Endothelial cell of umbilical vein (primary cell): ENCODE measurements around the gene APOL2. TPM values are rescaled to one million over a fixed set of nuclear protein-coding genes. Genes with fewer than 3 reads are reported as not detected.
A peak's percentile ranks its signal among the peaks of the same experiment; 100 is the strongest.

Experiments
- BruUV-seq: library from RNA; stranded (reverse); fragments of 400-500 nt; replicated peaks from 2 replicates; lab custom pipeline; 2021; lab: Mats Ljungman, UMichigan
- CTCF ChIA-PET: fragments of 300-600, 350-600 bp; sonication (Branson Sonifier 250); formaldehyde crosslinking; loops from one replicate; lab custom pipeline; 2021; ENCODE audit warnings: antibody characterized with exemption, inconsistent platforms; lab: Charles Lee
- POLR2A ChIA-PET: fragments of 300-600, 350-600 bp; sonication (Branson Sonifier 250); formaldehyde crosslinking; loops from one replicate; lab custom pipeline; 2021; ENCODE audit warnings: antibody characterized with exemption, inconsistent platforms; lab: Charles Lee
- DNase-seq: peaks from one replicate; pipeline ENCODE4 v3.0.0-alpha.2; 2011; ENCODE audit warnings: low read depth, low spot score
- FAIRE-seq: peaks from 2 replicates; lab custom pipeline; 2011; peaks lifted over from hg19 to GRCh38; lab: Jason Lieb, UNC
- H2AFZ ChIP-seq: 2 replicates; pipeline ENCODE4 v1.6.0; 2012; ENCODE audit warnings: low read depth, low read length, control low read depth, inconsistent platforms
- H3K27ac ChIP-seq: 2 replicates; pipeline ENCODE4 v1.5.1; 2011; ENCODE audit warnings: low read depth, mild to moderate bottlenecking, control low read depth, low read length, moderate library complexity; ENCODE audit not compliant: insufficient read depth
- H3K27me3 ChIP-seq, 2 experiments: 2 replicates each; pipeline versions ENCODE4 v1.6.0 to v1.6.1; 2011; ENCODE audit warnings: low read length in 2 of 2, mixed read lengths in 1 of 2; ENCODE audit not compliant: control insufficient read depth in 2 of 2, insufficient read depth in 2 of 2
- H3K36me3 ChIP-seq, 2 experiments: 2 replicates in 1 of 2; 3 replicates in 1 of 2; pipeline ENCODE4 v1.5.1; 2011; ENCODE audit warnings: low read length in 2 of 2, mild to moderate bottlenecking in 1 of 2, moderate library complexity in 1 of 2; ENCODE audit not compliant: control insufficient read depth in 2 of 2, insufficient read depth in 2 of 2; ENCODE audit errors: extremely low read depth in 1 of 2
- H3K4me1 ChIP-seq: 3 replicates; pipeline ENCODE4 v1.5.1; 2011; ENCODE audit warnings: mild to moderate bottlenecking, low read length; ENCODE audit not compliant: control insufficient read depth, insufficient read depth; ENCODE audit errors: extremely low read depth
- H3K4me2 ChIP-seq: 2 replicates; pipeline ENCODE4 v1.6.1; 2011; ENCODE audit warnings: low read length, control low read depth, mixed read lengths; ENCODE audit not compliant: insufficient read depth
- H3K4me3 ChIP-seq, 3 experiments: fragments of 200-600 bp in 1 of 3; sonication (generic), shearing (Covaris generic) in 1 of 3; replicated peaks in 1 of 3; 2 replicates each; pipeline ENCODE4 v1.5.1; 2011 to 2016; ENCODE audit warnings: control low read depth in 3 of 3, low read length in 3 of 3, mild to moderate bottlenecking in 2 of 3, inconsistent platforms in 1 of 3, low read depth in 1 of 3, moderate library complexity in 1 of 3; ENCODE audit not compliant: insufficient read depth in 1 of 3
- H3K79me2 ChIP-seq: 2 replicates; pipeline ENCODE4 v1.6.0; 2012; ENCODE audit warnings: low read length, inconsistent platforms; ENCODE audit not compliant: control insufficient read depth, insufficient read depth
- H3K9ac ChIP-seq: replicated peaks from 2 replicates; pipeline ENCODE3; 2011; ENCODE audit warnings: low read length, control low read depth; ENCODE audit not compliant: insufficient read depth; ENCODE audit errors: extremely low read depth
- H3K9me1 ChIP-seq: replicated peaks from 3 replicates; pipeline ENCODE4 v1.6.0; 2011; ENCODE audit warnings: mild to moderate bottlenecking, low read length; ENCODE audit not compliant: control insufficient read depth, insufficient read depth; ENCODE audit errors: extremely low read depth
- H3K9me3 ChIP-seq: replicated peaks from 2 replicates; pipeline ENCODE4 v1.5.1; 2012; ENCODE audit warnings: low read length, inconsistent platforms; ENCODE audit not compliant: control insufficient read depth, insufficient read depth
- H4K20me1 ChIP-seq: replicated peaks from 2 replicates; pipeline ENCODE3; 2011; ENCODE audit warnings: mild to moderate bottlenecking, low read length; ENCODE audit not compliant: control insufficient read depth, insufficient read depth; ENCODE audit errors: extremely low read depth
- EZH2 ChIP-seq: IDR thresholded peaks from 2 replicates; pipeline ENCODE4 v1.6.1; 2012; ENCODE audit warnings: borderline replicate concordance, low read depth, mild to moderate bottlenecking, moderate library complexity, low read length, inconsistent platforms; ENCODE audit not compliant: severe bottlenecking
- FOS ChIP-seq: IDR thresholded peaks from 2 replicates; pipeline ENCODE4 v1.6.1; 2011; ENCODE audit warnings: mild to moderate bottlenecking, low read length, moderate library complexity, borderline replicate concordance; ENCODE audit not compliant: insufficient read depth
- GATA2 ChIP-seq: IDR thresholded peaks from 2 replicates; pipeline ENCODE4 v1.7.0; 2011; ENCODE audit warnings: low read depth, mild to moderate bottlenecking, moderate library complexity, mixed read lengths, low read length; ENCODE audit not compliant: insufficient read length, insufficient read depth
- JUN ChIP-seq: IDR thresholded peaks from 2 replicates; pipeline ENCODE4 v1.6.1; 2011; ENCODE audit warnings: borderline replicate concordance, low read depth; ENCODE audit not compliant: insufficient read length, insufficient read depth
- MYC ChIP-seq: IDR thresholded peaks from one replicate; pipeline ENCODE4 v1.6.1; 2011; ENCODE audit warnings: mild to moderate bottlenecking, low read depth, low read length
- POLR2A ChIP-seq: IDR thresholded peaks from 2 replicates; pipeline ENCODE4 v1.6.1; 2012; ENCODE audit warnings: low read depth, mild to moderate bottlenecking, control low read depth, low read length
- POLR2AphosphoS5 ChIP-seq: IDR thresholded peaks from 2 replicates; pipeline ENCODE4 v1.6.1; 2012; ENCODE audit warnings: low read depth, mild to moderate bottlenecking, control low read depth, low read length, moderate library complexity; ENCODE audit not compliant: insufficient read depth
- dilution Hi-C: fragments of 300-500 bp; cut with MboI; formaldehyde crosslinking; loops from one replicate; pipeline ENCODE4 v1.15.0; 2019; ENCODE audit warnings: low sequenced_read_pairs; ENCODE audit not compliant: extremely low pct_ligation_motif_present
- intact Hi-C: fragments of 100-400 bp; cut with micrococcal nuclease; formaldehyde crosslinking; loops from one replicate; pipeline ENCODE4 v1.10.0; 2022
- polyA plus RNA-seq, 4 experiments: library from polyadenylated mRNA; depleted of rRNA in 3 of 4; stranded (reverse) in 3 of 4; unstranded in 1 of 4; fragments of >200 nt; gene quantifications; 2 replicates each; pipeline versions ENCODE4 v1.2.1 to v1.2.3, GENCODE V29; 2011 to 2012; ENCODE audit warnings: missing spikeins in 1 of 4
- total RNA-seq: library from RNA; stranded (reverse); gene quantifications from 2 replicates; pipeline ENCODE4 v1.2.3, GENCODE V29; 2021
- TF ChIP-seq, protein P1 (sequence below): IDR thresholded peaks from 2 replicates; pipeline ENCODE4 v1.6.1; 2011; ENCODE audit not compliant: insufficient read depth, insufficient read length
- TF ChIP-seq, protein P2 (sequence below), 2 donors: IDR thresholded peaks; 1 replicate in 1 of 2; 2 replicates in 1 of 2; pipeline ENCODE4 v1.5.1; 2011; ENCODE audit warnings: low read length in 2 of 2, mild to moderate bottlenecking in 2 of 2, moderate library complexity in 2 of 2, control low read depth in 1 of 2, inconsistent platforms in 1 of 2, low read depth in 1 of 2; ENCODE audit not compliant: insufficient read depth in 1 of 2; ENCODE audit errors: extremely low read depth in 1 of 2

APOL2 gene
- total and polyA plus RNA-seq, 2 donors (not counting 3 experiments of a cell fraction or from before 2014, with no cell fraction given): 16.9 to 37.6 TPM

DNA sequence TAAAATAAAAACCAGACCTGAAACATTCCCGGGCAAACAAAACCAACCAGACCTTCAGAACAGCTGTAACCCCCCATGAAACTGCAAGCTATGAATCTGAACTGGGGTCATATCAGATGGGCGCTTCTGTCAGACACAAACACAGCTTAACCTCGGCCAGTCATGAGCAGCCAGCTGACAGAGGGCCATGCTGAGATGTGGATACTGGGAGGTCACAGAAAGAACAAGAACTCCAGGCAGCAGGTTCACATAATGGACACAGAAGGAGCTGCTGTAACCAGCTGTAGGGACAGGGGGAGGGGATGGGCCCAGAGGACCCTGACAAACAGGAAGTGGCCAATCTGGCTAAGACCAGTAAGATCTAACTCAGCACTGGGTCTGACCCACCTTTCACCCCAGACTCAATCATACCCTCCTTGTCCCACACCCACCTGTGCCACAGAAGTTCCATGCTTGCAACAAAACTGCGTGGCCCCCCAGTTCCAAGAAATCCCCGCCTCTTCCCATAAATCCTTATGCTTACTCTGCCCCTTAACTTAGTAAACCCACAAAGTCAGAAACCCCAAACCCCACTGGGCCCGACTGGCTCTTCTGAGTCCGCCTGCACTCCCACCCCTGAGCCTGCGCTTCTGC is 41.7 kb downstream of the APOL2 start:
- Histone ChIP-seq H3K9me3 (no peaks in the 10 kb centered on the region), H3K4me1 (peaks cover 33% of the 10 kb centered on the region), H3K36me3 (no peaks in the 10 kb centered on the region), H3K79me2 (no peaks in the 10 kb centered on the region), H4K20me1 (no peaks in the 10 kb centered on the region), H3K4me2 (no peak overlapping the region), H3K9ac (no peak overlapping the region), H3K27me3 (no peaks in the 10 kb centered on the region), H2AFZ (peak overlapping the region; percentile 79), H3K4me3 (no peak overlapping the region), H3K27ac (peak overlapping the region; percentile 21), H3K9me1 (no peaks in the 10 kb centered on the region)
- ChIA-PET CTCF (interaction anchor here (1.1 to 4.5 kb wide), 3 partner anchors 41 to 289 kb away, joined by 3 to 48 read pairs (median 18); partner anchors contain the start of gene APOL2), POLR2A (no interaction called here)
- BruUV-seq: no TSS peak
- intact Hi-C loops (loop anchor here (1.0 to 5.0 kb wide), 2 partner anchors 26 to 80 kb away; no protein-coding TSS in a partner anchor), dilution Hi-C loops (no loop called here)
- FAIRE-seq: peak; percentile 59
- no peak for TF ChIP-seq POLR2AphosphoS5
- TF ChIP-seq JUN: no peak
- DNase-seq: no peak

- CTCF ChIA-PET: interaction anchor here (1.1 to 4.5 kb wide), 3 partner anchors 42 to 289 kb away, joined by 3 to 48 read pairs (median 18); partner anchors contain the start of gene APOL2
- POLR2A ChIA-PET: no interaction called here
- no peak overlapping the region for H3K9ac ChIP-seq
Measured at GRCh38 chr22:36197065-36197440, 42.3 kb downstream of the APOL2 start.

More at GRCh38 chr22:36197065-36197440, 42.3 kb downstream of the APOL2 start:
- Histone ChIP-seq H3K4me2 (peak overlapping the region; percentile 13), H3K9me3 (no peaks in the 10 kb centered on the region), H3K4me3 (no peak overlapping the region), H3K9me1 (no peaks in the 10 kb centered on the region), H3K27ac (no peak overlapping the region), H3K79me2 (no peaks in the 10 kb centered on the region), H2AFZ (peak overlapping the region; percentile 79), H3K4me1 (peaks cover 33% of the 10 kb centered on the region), H3K27me3 (no peaks in the 10 kb centered on the region), H4K20me1 (no peaks in the 10 kb centered on the region), H3K36me3 (no peaks in the 10 kb centered on the region)
- TF ChIP-seq GATA2 (no peak), JUN (no peak), POLR2A (no peak), MYC (no peak), FOS (no peak), EZH2 (no peak), POLR2AphosphoS5 (no peak)
- TF ChIP-seq, protein P1, sequence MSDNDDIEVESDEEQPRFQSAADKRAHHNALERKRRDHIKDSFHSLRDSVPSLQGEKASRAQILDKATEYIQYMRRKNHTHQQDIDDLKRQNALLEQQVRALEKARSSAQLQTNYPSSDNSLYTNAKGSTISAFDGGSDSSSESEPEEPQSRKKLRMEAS: no peak
- TF ChIP-seq, protein P2, sequence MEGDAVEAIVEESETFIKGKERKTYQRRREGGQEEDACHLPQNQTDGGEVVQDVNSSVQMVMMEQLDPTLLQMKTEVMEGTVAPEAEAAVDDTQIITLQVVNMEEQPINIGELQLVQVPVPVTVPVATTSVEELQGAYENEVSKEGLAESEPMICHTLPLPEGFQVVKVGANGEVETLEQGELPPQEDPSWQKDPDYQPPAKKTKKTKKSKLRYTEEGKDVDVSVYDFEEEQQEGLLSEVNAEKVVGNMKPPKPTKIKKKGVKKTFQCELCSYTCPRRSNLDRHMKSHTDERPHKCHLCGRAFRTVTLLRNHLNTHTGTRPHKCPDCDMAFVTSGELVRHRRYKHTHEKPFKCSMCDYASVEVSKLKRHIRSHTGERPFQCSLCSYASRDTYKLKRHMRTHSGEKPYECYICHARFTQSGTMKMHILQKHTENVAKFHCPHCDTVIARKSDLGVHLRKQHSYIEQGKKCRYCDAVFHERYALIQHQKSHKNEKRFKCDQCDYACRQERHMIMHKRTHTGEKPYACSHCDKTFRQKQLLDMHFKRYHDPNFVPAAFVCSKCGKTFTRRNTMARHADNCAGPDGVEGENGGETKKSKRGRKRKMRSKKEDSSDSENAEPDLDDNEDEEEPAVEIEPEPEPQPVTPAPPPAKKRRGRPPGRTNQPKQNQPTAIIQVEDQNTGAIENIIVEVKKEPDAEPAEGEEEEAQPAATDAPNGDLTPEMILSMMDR (IDR thresholded peaks at IDR 0.05; ENCODE audit: extremely low read depth in 1 of 2, insufficient read depth in 1 of 2, low read depth in 1 of 2, low read length in 2 of 2): no peak
- BruUV-seq: no TSS peak
- FAIRE-seq (peak; percentile 86), DNase-seq (peak; percentile 72)
- intact Hi-C loops (loop anchor here (5.0 kb wide), 1 partner anchor 80 kb away; no protein-coding TSS in a partner anchor), dilution Hi-C loops (no loop called here)
